NCI-H82 treated with DMSO at 0.1 percent for 48 hours (cell line): ENCODE data around the gene PIM3.
"Not testable (repeated sequence)": the region's sequence is repeated elsewhere in the genome, so short reads cannot be mapped to it uniquely, and the experiment has no call there.

Source experiments
- DNase-seq: peaks from one replicate; lab custom pipeline; 2025; ENCODE audit not compliant: unreplicated experiment; lab: John Stamatoyannopoulos, UW

Gene PIM3

GRCh38 chr22:49981799-49982198, 21.2 kb downstream of the PIM3 start:
- not testable (repeated sequence) for DNase-seq

- no peak for DNase-seq
These were observed 22.8 kb downstream of the PIM3 start for GRCh38 chr22:49983148-49984042.

- no peak for DNase-seq
These were observed 25.8 kb downstream of the PIM3 start for GRCh38 chr22:49986325-49986724.

GRCh38 chr22:49989826-49990225, 29.3 kb downstream of the PIM3 start:
- not testable (repeated sequence) for DNase-seq

GRCh38 chr22:49991167-49991566, 30.6 kb downstream of the PIM3 start:
- no peak for DNase-seq

DNA sequence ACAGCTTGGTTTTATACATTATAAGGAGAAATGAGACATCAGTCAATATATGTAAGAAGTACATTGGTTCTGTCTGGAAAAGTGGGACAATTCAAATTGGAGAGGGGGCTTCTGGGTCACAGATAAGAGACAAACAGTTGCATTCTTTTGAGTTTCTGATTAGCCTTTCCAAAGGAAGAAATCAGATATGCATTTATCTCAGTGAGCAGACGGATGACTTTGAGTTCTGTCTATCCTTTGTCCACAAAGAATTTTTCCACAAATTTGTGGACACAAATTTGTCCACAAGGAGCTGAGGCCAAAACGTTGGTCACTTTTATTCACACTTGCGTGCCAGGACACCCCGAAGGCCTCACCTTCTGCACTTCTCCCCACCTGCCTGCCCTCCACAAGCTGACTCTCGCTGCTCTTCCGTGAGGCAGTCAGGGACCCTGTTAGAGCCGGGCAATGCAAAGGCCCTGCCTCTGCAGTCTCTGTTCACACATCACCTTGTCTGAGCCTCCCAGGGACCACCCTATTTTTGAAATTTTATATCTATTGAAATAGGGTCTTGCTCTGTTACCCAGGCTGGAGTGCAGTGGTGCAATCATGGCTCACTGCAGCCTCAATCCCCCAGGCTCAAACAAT, 31.4 kb downstream of the PIM3 start:
- DNase-seq, result no peak

- no peak for DNase-seq
These were observed 32.5 kb downstream of the PIM3 start for GRCh38 chr22:49992921-49993648.

GRCh38 chr22:49993649-49994360, 33.2 kb downstream of the PIM3 start:
- no peak for DNase-seq

- DNase-seq, result no peak
These were observed 33.9 kb downstream of the PIM3 start for GRCh38 chr22:49994361-49995040.

DNA sequence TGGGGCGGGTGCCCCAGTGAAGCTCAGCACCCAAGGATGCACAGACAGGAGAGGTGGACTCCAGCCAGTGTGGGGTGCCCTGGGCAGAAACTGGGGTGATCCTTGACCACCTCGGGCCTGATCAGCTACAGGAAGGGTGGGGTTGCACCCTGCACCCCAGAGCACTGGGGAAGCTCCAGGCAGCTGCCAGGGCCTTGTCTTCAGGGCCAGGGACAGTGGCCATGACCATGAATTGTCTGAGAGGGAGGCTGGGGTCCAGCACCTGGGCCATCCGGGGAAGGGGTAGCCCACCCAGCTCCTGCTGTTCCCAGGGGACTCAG, 34.4 kb downstream of the PIM3 start:
- DNase-seq, result no peak

GRCh38 chr22:49995361-49996118, 35.0 kb downstream of the PIM3 start:
- DNase-seq, result no peak

DNA sequence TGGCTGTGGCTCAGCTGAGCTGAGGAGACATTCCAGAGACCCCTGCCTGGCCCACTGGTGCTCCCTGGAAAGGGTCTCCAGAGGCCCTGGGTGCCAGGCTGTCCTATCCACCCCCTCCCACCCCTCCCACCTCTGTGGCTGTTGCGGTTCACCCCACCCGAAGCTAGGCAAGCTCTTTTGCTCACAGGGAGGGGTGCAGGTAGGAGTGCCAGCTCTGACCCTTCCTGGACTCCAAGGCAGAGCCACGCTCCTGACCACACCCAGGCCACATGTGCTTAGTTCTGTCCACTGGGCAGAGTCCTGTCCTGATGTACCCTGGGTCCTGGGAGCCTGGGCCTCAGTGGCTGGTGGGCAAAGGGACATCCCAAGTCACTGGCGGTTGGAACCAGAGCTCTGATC, 35.5 kb downstream of the PIM3 start:
- DNase-seq, result no peak

DNA sequence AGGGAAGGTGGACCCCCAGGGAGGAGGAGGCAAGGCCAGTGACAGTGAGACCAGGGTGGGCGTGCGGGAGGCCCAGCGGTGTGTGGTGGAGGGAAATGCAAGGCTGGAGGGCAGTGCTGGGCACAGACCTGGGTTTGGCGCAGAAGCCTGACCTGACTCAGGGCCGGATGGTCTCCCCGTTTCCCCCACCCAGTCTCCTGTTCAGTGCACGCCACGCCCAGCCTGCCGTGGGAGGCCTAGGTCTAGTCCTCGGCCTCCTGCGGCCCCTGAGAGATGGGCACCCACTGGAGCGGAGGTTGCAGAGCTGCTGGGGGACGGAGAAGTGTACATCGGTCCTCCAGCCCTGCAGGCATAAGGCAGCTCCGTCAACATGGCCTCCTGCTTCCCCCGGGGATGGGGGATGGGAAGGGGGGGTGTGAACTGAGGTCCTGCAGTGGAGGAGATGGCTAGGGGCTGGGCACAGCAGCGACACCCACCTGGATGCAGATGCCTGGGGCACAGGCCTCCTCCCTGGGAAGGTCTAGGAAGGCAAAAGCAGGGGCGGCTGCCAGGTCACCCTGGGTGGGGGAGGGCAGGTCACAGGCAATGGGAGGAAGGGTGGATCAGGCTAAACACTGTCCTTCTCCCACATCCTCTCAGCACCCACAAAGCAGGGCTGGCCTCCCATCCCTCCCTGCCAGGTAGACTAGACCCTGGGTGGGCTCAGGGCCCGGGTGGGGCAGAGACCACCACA, 36.1 kb downstream of the PIM3 start:
- DNase-seq, result no peak

GRCh38 chr22:49997251-49997599, 36.7 kb downstream of the PIM3 start:
- no peak for DNase-seq

DNA sequence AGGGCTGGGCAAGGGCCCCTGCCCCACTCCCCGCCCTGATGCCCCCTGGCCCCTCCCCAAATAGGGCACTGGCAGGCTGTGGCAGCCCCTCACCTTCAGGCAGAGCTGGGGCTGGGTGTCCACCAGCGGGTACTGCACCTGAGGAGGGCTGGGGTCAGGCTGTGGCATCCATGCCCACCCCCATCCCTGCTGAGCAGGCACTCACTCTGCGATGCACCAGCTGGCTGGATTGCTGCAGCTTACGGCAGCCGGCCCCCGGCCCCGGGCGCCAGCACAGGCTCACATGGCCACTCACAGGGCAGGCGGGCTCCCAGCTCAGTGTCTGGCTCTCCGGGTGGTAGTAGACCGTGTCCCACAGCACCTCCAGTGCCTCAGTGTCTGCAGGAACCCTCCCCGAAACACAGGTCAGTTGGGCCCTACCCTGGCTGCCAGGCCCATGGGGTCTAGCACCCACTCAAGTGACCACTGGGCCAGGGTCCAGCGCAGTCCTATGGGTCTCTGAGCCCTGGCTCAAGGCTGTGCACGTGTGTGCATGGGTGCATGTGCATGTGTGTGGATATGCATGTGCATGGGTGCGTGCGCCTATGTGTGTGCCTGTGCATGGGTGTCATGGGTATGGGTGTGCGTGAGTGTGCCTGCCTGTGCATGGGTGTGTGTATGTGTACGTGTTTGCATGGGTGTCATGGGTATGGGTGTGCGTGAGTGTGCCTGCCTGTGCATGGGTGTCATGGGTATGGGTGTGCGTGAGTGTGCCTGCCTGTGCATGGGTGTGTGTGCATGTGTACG, 37.6 kb downstream of the PIM3 start:
- no peak for DNase-seq

DNA sequence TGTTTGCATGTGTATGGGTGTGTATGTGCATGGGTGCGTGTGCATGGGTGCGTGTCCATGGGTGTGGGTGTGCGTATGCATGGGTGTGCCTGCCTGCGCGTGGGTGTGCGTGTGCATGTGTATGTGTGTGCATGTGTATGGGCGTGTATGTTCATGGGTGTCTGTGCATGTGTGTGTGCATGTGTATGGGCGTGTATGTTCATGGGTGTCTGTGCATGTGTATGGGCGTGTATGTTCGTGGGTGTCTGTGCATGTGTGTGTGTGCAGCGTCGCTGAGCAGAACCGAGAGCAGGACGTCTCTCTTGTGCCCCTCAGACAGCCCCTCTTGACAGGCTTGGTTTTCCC, 38.1 kb downstream of the PIM3 start:
- no peak for DNase-seq

DNA sequence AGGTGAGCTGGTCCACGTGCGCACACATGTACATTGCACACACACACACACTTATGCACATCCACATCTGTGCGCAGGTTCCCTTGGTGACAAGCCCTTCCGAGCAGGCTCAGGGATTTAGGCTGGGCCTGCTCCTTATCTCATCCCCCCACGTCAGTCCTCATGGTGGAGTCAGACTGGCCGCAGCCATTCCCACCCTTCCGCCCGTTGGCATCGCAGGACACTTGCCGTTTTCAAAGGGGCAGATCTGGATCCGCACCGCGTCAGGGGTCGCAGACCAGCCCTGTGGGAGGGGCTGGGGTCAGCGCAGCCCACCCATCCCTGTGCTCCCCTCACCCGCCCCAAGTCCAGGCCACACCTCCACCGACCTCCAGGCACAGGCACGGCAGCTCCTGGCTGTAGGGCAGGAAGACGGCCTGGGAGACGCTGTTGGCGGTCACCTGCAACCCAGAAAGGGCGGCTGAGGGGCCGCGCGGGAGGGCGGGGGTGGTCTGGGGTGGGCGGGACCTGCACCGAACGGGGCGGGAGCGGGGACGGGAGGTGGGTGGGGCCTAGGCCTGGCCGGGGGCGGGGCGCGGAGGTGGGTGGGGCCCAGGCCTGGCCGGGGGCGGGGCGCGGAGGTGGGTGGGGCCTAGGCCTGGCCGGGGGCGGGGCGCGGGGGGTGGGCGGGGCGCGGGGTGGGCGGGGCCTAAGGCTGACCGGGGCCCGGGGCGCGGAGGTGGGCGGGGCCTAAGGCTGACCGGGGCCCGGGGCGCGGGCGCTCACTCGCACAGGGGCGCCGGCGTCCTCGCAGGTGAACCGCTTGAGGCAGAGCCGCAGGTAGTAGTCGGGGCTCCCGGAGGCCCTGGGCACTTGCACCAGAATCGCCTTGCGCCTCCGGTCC, 38.7 kb downstream of the PIM3 start:
- DNase-seq, result no peak
